GM12878 (cell line): ENCODE data around the gene HDAC9. TPM values are rescaled to one million over a fixed set of nuclear protein-coding genes. Genes with fewer than 3 reads are reported as not detected.

Experiments used
- ATAC-seq: fragments of 200-7000 bp; cut with Tn5 transposase; 3 replicates; pipeline ENCODE4 v1.9.1; 2020; ENCODE audit warnings: mild to moderate bottlenecking, moderate library complexity
- BruUV-seq: library from RNA; stranded (reverse); fragments of 400-500 nt; replicated peaks from 2 replicates; lab custom pipeline; 2021; lab: Mats Ljungman, UMichigan
- CTCF ChIA-PET: fragments of 300-600 bp; sonication (Branson Sonifier 250); formaldehyde crosslinking; extraction: SDS; loops from one replicate; lab custom pipeline; 2021; ENCODE audit warnings: inconsistent platforms; lab: Yijun Ruan, JAX
- POLR2A ChIA-PET: fragments of 350-600 bp; formaldehyde crosslinking; extraction: SDS; loops from one replicate; lab custom pipeline; 2021; ENCODE audit warnings: inconsistent platforms; lab: Charles Lee
- RAD21 ChIA-PET: fragments of 300-600 bp; sonication (Branson Sonifier 250); formaldehyde crosslinking; loops from one replicate; lab custom pipeline; 2023; ENCODE audit warnings: antibody characterized with exemption; ENCODE audit not compliant: unreplicated experiment; lab: Charles Lee
- SMC1A ChIA-PET: fragments of 300-600 bp; sonication (Branson Sonifier 250); formaldehyde crosslinking; loops from one replicate; lab custom pipeline; 2023; ENCODE audit not compliant: unreplicated experiment, uncharacterized antibody; lab: Charles Lee
- DNase-seq: peaks from one replicate; pipeline ENCODE4 v3.0.0-alpha.2; 2011; ENCODE audit warnings: low read depth, low spot score
- FAIRE-seq: peaks from 3 replicates; lab custom pipeline; 2011; peaks lifted over from hg19 to GRCh38; lab: Jason Lieb, UNC
- H2AFZ ChIP-seq: 2 replicates; pipeline ENCODE4 v1.6.0; 2011; ENCODE audit warnings: low read depth, low read length, control low read depth; ENCODE audit not compliant: control insufficient read depth
- H3K27ac ChIP-seq: 2 replicates; pipeline ENCODE4 v1.5.1; 2011; ENCODE audit warnings: control low read depth; ENCODE audit not compliant: control insufficient read depth, insufficient read depth
- H3K27me3 ChIP-seq, 2 experiments: replicated peaks in 1 of 2; 2 replicates each; pipeline versions ENCODE4 v1.6.0 to v1.6.1; 2011; ENCODE audit warnings: low read length in 1 of 2; ENCODE audit not compliant: control insufficient read depth in 2 of 2, insufficient read depth in 2 of 2
- H3K36me3 ChIP-seq, 2 experiments: 2 replicates each; pipeline ENCODE4 v1.5.1; 2011; ENCODE audit warnings: low read length in 1 of 2; ENCODE audit not compliant: control insufficient read depth in 2 of 2, insufficient read depth in 2 of 2
- H3K4me1 ChIP-seq: 2 replicates; pipeline ENCODE4 v1.6.1; 2011; ENCODE audit warnings: mild to moderate bottlenecking, low read length, moderate library complexity, mixed read lengths; ENCODE audit not compliant: control insufficient read depth, insufficient read depth
- H3K4me2 ChIP-seq: 2 replicates; pipeline ENCODE4 v1.6.0; 2011; ENCODE audit warnings: control low read depth; ENCODE audit not compliant: control insufficient read depth, insufficient read depth
- H3K4me3 ChIP-seq: fragments of 200-600 bp; sonication (generic); 2 replicates; pipeline ENCODE4 v1.5.1; 2016
- H3K79me2 ChIP-seq: 2 replicates; pipeline ENCODE4 v1.6.0; 2011; ENCODE audit warnings: low read length; ENCODE audit not compliant: control insufficient read depth, insufficient read depth
- H3K9ac ChIP-seq: 2 replicates; pipeline ENCODE4 v1.8.0; 2011; ENCODE audit warnings: low read length, control low read depth, mixed read lengths; ENCODE audit not compliant: control insufficient read depth, insufficient read depth
- H3K9me3 ChIP-seq: replicated peaks from 3 replicates; pipeline ENCODE4 v1.5.1; 2011; ENCODE audit warnings: mild to moderate bottlenecking, low read length; ENCODE audit not compliant: control insufficient read depth, insufficient read depth
- H4K20me1 ChIP-seq: 2 replicates; pipeline ENCODE4 v1.6.0; 2011; ENCODE audit not compliant: control insufficient read depth, insufficient read depth
- EP300 ChIP-seq, 2 experiments: fragments of 150-350 bp in 1 of 2; IDR thresholded peaks; 2 replicates each; pipeline ENCODE4 v1.6.1; 2011 to 2012; ENCODE audit warnings: low read depth in 2 of 2, low read length in 2 of 2, borderline replicate concordance in 1 of 2, improper control_type of control experiment in 1 of 2, inconsistent platforms in 1 of 2; ENCODE audit not compliant: control insufficient read depth in 1 of 2
- ETV6 ChIP-seq, 2 experiments: fragments of 450-650 bp in 1 of 2; IDR thresholded peaks in 1 of 2; conservative IDR thresholded peaks in 1 of 2; 2 replicates each; pipeline ENCODE4 v1.6.1; 2014; ENCODE audit warnings: antibody characterized with exemption in 1 of 2, borderline replicate concordance in 1 of 2, low read depth in 1 of 2, mild to moderate bottlenecking in 1 of 2, moderate library complexity in 1 of 2
- MTA3 ChIP-seq: IDR thresholded peaks from 2 replicates; pipeline ENCODE4 v1.6.1; 2012; ENCODE audit warnings: low read length, inconsistent platforms, borderline replicate concordance
- RFX5 ChIP-seq: IDR thresholded peaks from 2 replicates; pipeline ENCODE4 v1.6.1; 2011; ENCODE audit warnings: low read depth, low read length, improper control_type of control experiment
- SP1 ChIP-seq: IDR thresholded peaks from one replicate; pipeline ENCODE4 v1.6.1; 2011; ENCODE audit warnings: low read depth, low read length
- ZBTB4 ChIP-seq: fragments of 450-650 bp; formaldehyde crosslinking; IDR thresholded peaks from 2 replicates; pipeline ENCODE4 v1.4.0; 2022; ENCODE audit warnings: mild to moderate bottlenecking, moderate library complexity
- WGBS: methylation state at CpG from one replicate; pipeline ENCODE4 v1.1.6; 2016; ENCODE audit warnings: low lambda C conversion rate; ENCODE audit not compliant: insufficient replicate concordance, insufficient coverage; ENCODE audit errors: missing lambda C conversion rate; 5-methylcytosine and 5-hydroxymethylcytosine counted together
- in situ Hi-C: fragments of 300-500 bp; cut with MboI; formaldehyde crosslinking; loops from 9 replicates; pipeline ENCODE4 v1.14.3; 2018; ENCODE audit warnings: mixed read lengths
- intact Hi-C: fragments of 100-400 bp; cut with micrococcal nuclease; formaldehyde crosslinking; loops from one replicate; pipeline ENCODE4 v1.14.2; 2022; ENCODE audit not compliant: unreplicated experiment
- polyA plus RNA-seq, 11 experiments: library from polyadenylated mRNA; depleted of rRNA in 4 of 11; unstranded in 6 of 11; stranded (reverse) in 5 of 11; fragments of >200 nt; fragmentation: Nextera tagmentation in 4 of 11; fragmentation: Illumina TruSeq in 1 of 11; extraction: Ambion mirVana in 4 of 11; extraction: Trizol in 1 of 11; gene quantifications; 1 replicate in 1 of 11; 2 replicates in 10 of 11; pipeline versions ENCODE4 v1.2.1 to v1.2.3, GENCODE V29; 2011 to 2016; ENCODE audit warnings: inconsistent platforms in 2 of 11, missing spikeins in 2 of 11, low read depth in 1 of 11
- total RNA-seq, 4 experiments: library from RNA; depleted of rRNA in 3 of 4; stranded (reverse); fragments of >200 nt in 3 of 4; fragmentation: Illumina TruSeq in 1 of 4; extraction: Trizol in 1 of 4; gene quantifications; 2 replicates each; pipeline versions ENCODE4 v1.2.1 to v1.2.3, GENCODE V29; 2013 to 2021
- TF ChIP-seq, protein P1 (sequence below): fragments of 150-350 bp; IDR thresholded peaks from 2 replicates; pipeline ENCODE4 v1.6.1; 2016; ENCODE audit warnings: low read depth, low read length

Gene HDAC9
- total and polyA plus RNA-seq, 10 of the 15 experiments (the other 5 are each of a cell fraction or from before 2014, with no cell fraction given) = 0.73 to 12.8 (median 0.92) TPM

DNA sequence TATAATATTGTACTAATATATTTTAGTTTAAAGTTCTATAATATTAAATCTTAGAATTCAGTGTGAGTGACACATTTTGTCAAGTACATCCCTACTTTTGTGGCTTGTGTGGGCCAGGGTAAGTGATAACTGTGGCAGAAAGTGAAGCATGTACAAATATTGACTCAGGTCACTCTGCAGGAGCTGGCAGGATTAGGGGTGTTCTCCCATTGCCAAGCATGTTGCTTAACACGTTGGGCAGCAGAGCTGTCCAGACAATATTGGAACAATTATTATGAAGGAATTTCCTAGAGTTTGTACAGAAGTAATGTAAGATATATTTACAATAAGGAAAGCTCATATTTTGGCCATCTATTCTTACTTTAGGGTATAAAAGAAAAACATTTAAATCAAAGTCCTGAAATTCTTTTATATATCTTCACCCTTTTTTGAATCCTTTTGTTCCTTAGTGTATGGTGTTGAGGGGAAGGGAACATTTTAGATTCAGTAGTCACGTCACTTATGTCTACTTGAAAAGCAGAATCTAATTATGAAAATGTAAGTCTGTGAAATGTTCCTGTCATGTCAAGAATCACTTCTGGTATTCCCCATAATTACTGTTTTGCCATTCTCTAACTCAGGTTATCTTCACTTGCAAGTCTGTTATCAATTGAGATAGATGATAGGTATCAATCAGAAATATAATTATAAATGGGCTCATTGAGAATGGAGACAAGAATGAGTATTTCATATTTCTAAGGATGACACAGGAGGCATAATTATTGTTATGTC is 4.0 kb downstream of the HDAC9 start (continued):
- TF ChIP-seq, protein P1, sequence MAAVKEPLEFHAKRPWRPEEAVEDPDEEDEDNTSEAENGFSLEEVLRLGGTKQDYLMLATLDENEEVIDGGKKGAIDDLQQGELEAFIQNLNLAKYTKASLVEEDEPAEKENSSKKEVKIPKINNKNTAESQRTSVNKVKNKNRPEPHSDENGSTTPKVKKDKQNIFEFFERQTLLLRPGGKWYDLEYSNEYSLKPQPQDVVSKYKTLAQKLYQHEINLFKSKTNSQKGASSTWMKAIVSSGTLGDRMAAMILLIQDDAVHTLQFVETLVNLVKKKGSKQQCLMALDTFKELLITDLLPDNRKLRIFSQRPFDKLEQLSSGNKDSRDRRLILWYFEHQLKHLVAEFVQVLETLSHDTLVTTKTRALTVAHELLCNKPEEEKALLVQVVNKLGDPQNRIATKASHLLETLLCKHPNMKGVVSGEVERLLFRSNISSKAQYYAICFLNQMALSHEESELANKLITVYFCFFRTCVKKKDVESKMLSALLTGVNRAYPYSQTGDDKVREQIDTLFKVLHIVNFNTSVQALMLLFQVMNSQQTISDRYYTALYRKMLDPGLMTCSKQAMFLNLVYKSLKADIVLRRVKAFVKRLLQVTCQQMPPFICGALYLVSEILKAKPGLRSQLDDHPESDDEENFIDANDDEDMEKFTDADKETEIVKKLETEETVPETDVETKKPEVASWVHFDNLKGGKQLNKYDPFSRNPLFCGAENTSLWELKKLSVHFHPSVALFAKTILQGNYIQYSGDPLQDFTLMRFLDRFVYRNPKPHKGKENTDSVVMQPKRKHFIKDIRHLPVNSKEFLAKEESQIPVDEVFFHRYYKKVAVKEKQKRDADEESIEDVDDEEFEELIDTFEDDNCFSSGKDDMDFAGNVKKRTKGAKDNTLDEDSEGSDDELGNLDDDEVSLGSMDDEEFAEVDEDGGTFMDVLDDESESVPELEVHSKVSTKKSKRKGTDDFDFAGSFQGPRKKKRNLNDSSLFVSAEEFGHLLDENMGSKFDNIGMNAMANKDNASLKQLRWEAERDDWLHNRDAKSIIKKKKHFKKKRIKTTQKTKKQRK = no peak

GRCh38 chr7:18503126-18503866 is 7.7 kb downstream of the HDAC9 start:
- H2AFZ ChIP-seq = no peak overlapping the region
- in situ Hi-C loops = no loop called here
- RAD21 ChIA-PET = interaction anchor here (0.7 kb wide), 1 partner anchor 26 kb away, joined by 4 read pairs; no protein-coding TSS in a partner anchor
- no peak overlapping the region for H3K4me3 ChIP-seq
- BruUV-seq = no TSS peak
- POLR2A ChIA-PET = no interaction called here
- SMC1A ChIA-PET = interaction anchor here (0.6 to 1.0 kb wide), 2 partner anchors 10 to 134 kb away, joined by 3 read pairs; no protein-coding TSS in a partner anchor
- intact Hi-C loops = no loop called here
- WGBS = 1% methylated on average over 4 of the region's 4 CpGs
- no peaks in the 10 kb centered on the region for H3K36me3 ChIP-seq
- no peak for DNase-seq
- no peak for FAIRE-seq
- no peak for ATAC-seq
- CTCF ChIA-PET = interaction anchor here (0.8 to 1.1 kb wide), 2 partner anchors 68 to 146 kb away, joined by 3 to 4 read pairs; no protein-coding TSS in a partner anchor
- TF ChIP-seq EP300 (IDR thresholded peaks at IDR 0.05; ENCODE audit: borderline replicate concordance in 1 of 2, control insufficient read depth in 1 of 2, low read depth in 2 of 2, low read length in 2 of 2) = no peak
- no peak for TF ChIP-seq MTA3
- TF ChIP-seq RFX5 = no peak
- no peak for TF ChIP-seq ETV6 (conservative IDR thresholded peaks at IDR 0.05 in 1 of 2, IDR thresholded peaks at IDR 0.05 in 1 of 2; ENCODE audit: borderline replicate concordance in 1 of 2, low read depth in 1 of 2)
- TF ChIP-seq ZBTB4 = no peak
- TF ChIP-seq SP1 = no peak
- H3K9ac ChIP-seq = no peak overlapping the region
- H3K27me3 ChIP-seq = no peaks in the 10 kb centered on the region
- H3K9me3 ChIP-seq = no peaks in the 10 kb centered on the region
- H3K4me1 ChIP-seq = peaks cover 20% of the 10 kb centered on the region
- no peaks in the 10 kb centered on the region for H3K79me2 ChIP-seq
- no peak overlapping the region for H3K27ac ChIP-seq
- H3K4me2 ChIP-seq = no peak overlapping the region
- no peaks in the 10 kb centered on the region for H4K20me1 ChIP-seq
